ENCODE results near the gene HBE1.
"Not testable (repeated sequence)": the region's sequence is repeated elsewhere in the genome, so short reads cannot be mapped to it uniquely, and the experiment has no call there.

Gene HBE1

GRCh38 chr11:5269715-5270147, at the start of gene HBE1:
HBE1 (minus strand) TSS chr11:5269945; CDS start chr11:5269890, 55 bp downstream.
- no peak for DNase-seq (ENCODE audit: low read depth)

DNA sequence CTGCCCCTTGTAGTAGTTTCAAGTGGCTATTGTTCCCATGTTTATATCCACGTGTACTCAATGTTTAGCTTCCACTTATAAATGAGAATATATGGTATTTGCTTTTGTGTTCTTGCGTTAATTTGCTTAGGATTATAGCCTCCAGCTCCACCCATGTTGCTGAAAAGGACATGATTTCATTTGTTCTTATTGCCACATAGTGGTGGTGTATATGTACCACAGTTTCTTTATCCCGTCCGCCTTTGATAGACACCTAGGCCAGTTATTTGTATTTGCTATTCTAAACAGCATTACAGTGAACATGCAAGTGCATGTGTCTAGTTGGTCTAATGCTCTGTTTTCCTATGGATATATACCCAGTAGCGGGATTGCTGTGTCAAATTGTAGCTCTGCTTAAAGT, 47.5 kb upstream of the HBE1 start:
- no peak for DNase-seq (ENCODE audit: low read depth)

DNA sequence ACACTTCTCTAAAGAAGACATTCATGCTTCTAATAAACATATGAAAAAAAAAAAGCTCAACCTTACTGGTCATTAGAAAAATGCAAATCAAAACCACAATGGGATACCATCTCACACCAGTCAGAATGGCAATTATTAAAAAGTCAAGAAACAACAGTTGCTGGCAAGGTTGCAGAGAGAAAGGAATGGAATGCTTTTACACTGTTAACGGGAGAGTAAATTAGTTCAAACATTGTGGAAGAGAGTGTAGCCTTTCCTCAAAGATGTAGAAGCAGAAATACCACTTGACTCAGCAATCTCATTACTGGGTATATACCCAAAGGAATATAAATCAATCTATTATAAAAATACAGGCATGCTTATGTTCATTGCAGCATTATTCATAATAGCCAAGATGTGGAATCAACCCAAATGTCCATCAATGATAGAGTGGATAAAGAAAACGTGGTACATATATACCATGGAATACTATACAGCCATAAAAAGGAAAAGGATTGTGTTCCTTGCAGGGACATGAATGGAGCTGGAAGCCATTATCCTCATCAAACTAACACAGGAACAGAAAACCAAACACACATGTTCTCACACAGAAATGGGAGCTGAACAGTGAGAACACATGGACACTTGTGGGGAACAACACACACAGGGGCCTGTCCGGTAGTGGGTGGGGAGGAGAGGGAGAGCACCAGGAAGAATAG, 43.7 kb upstream of the HBE1 start:
- DNase-seq (ENCODE audit: low read depth), result not testable (repeated sequence)

- no peak for DNase-seq (ENCODE audit: low read depth)
These were observed 40.7 kb upstream of the HBE1 start for GRCh38 chr11:5310423-5310822.

- DNase-seq (ENCODE audit: low read depth), result no peak
These were observed 37.7 kb upstream of the HBE1 start for GRCh38 chr11:5307256-5308019.

DNA sequence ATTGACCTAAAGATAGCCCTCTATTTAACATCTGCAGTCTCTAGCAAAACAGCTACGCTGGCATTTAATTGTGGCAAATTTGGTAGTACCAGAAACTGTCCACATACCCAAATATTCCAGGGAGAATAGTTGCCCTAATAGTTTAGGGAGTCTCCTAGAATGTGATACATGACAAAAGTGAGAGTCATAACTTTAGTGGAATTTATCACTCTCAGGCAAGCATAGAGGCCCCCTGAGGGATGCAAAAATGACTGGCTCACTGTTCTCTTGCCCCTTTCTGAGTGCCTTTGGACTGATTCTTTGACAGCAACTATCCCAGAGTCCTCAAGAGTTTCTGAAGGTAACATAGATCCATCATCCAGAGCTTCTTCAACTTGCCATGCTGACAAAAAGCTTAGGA, 34.3 kb upstream of the HBE1 start:
- DNase-seq (ENCODE audit: low read depth), result no peak

- no peak for DNase-seq (ENCODE audit: low read depth)
These were observed 33.9 kb upstream of the HBE1 start for GRCh38 chr11:5303626-5304025.

GRCh38 chr11:5301846-5302245, 32.1 kb upstream of the HBE1 start, which contains the start of gene OR51B4:
OR51B4 (minus strand) TSS chr11:5301946; CDS start chr11:5301946, 0 bp downstream.
- DNase-seq (ENCODE audit: low read depth), result no peak

DNA sequence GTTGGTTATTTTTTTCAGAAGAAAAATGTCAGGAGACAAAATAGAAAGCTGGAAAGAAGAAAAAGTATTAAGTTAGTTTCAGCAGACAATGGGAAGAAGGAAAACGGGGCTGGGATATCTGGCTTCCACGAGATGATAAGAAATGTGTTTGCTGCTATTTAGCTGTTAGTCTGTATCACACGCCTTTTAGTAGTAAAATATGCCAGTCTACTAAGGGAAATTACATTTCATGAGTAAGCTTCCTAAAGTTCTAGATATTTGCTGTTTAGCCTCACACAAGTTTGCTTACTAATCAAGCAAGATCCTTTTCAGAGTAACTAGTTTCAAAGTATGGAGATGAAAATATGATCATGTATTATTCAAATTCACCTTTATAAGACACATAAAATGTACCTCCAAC, 30.5 kb upstream of the HBE1 start:
- DNase-seq (ENCODE audit: low read depth), result no peak

DNA sequence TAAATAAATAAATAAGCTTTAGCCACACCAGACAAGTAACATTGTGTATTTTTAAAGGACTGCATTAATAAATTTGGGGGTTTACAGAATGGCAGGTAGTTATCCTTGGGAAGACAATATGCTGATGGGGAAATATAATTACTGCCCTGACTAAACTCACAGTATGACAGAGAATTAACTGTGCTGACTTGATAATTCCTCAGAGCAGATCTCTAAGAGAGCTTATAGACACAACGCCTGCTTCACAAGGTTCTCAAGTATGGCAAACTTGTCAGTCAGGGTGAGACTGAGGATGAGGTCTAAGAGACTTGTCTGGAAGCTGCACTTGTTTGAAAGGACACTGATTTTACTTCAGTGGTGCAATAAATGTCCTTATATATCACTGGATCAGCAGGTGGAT, 28.7 kb upstream of the HBE1 start:
- DNase-seq (ENCODE audit: low read depth), result no peak

GRCh38 chr11:5297721-5298323, 28.1 kb upstream of the HBE1 start:
- DNase-seq (ENCODE audit: low read depth), result no peak

DNA sequence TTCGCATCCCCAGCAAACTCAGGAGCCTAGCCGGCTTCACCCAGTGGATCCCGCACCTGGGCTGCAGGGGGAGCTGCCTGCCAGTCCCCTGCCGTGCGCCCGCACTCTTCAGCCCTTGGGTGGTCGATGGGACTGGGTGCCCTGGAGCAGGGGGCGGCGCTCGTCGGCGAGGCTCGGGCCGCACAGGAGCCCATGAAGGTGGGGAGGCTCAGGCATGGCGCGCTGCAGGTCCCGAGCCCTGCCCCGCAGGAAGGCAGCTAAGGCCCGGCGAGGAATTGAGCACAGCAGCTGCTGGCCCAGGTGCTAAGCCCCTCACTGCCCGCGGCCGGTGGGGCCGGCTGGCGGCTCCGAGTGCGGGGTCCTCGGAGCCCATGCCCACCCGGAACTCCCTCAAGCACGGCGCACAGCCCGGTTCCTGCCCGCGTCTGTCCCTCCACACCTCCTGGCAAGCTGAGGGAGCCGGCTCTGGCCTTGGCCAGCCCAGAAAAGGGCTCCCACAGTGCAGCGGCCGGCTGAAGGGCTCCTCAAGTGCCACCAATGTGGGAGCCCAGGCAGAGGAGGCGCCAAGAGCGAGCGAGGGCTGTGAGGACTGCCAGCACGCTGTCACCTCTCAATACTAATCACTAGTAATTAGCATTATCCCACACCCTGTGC, 24.7 kb upstream of the HBE1 start:
- DNase-seq (ENCODE audit: low read depth), result not testable (repeated sequence)

DNA sequence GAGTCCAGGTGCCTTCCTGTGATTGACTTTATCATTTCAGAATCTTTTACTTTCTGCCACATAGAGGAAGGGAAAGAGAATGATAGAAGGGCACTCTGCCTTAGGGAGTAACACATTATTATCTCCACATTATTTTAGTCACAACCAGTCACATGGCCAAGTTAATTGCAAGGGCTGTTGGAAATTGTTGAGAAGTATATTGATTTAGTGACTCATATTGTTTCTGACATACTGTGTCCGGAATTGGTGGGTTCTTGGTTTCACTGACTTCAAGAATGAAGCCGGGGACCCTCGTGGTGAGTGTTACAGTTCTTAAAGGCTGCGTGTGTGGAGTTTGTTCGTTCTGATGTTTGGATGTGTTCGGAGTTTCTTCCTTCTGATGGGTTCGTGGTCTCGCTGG, 23.3 kb upstream of the HBE1 start:
- no peak for DNase-seq (ENCODE audit: low read depth)

- no peak for DNase-seq (ENCODE audit: low read depth)
These were observed 21.6 kb upstream of the HBE1 start for GRCh38 chr11:5291207-5291838.

DNA sequence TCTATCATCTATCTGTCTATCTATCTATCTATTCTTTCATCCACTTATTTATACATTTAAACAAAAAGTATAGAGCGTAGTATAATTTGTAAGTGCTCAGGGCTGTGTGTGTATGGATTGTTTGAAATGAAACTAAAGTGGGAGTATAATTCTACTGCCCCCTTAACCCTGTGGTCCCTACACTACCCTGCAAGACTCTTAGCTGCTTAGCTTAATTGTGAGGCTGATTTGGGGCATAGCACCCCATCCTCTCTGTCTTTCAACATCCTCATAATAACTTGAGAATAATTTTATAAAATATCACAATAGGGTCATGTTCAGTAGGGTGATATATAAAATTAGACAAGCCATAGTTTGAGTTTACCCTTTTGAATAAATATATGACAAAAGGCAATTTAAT, 20.4 kb upstream of the HBE1 start:
- DNase-seq (ENCODE audit: low read depth), result no peak

DNA sequence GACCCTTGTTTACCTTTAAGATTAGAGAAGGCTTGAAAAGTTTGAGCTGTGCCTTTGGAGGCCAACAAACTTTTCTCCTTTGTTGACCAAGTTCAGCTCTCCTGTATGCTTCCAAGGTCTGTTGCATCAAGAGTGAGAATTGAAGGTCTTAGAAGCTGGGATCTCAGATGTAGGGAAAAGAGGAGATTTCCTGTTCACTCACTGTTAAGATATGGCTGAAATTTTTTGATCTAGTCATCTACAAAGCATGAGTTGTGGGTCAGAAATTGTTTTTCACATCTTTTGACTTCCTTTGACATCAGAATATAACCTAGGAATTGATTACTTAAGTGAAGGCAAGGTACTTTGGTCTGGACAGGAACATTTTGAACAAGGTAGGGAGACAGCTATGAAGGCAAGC, 20.0 kb upstream of the HBE1 start:
- no peak for DNase-seq (ENCODE audit: low read depth)

DNA sequence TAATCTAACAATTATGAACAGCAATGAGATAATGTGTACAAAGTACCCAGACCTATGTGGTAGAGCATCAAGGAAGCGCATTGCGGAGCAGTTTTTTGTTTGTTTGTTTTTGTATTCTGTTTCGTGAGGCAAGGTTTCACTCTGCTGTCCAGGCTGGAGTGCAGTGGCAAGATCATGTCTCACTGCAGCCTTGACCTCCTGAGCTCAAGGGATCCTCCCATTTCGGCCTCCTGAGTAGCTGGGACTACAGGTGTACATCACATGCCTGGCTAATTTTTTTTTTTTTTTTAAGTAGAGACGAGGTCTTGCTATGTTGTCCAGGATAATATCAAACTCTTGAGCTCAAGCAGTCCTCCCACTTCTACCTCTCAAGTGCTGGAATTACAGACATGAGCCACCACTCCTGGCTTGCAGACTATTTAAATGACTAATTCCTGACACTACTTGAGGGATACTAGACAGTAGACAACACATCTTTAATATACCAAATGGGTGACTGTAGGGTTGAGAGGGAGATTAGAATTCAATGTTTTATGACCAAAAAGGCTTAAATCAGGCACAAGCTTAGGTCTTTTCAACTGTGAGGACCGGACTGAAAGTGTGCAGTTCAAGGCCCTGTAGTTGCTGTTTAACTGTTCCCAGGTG, 19.3 kb upstream of the HBE1 start:
- no peak for DNase-seq (ENCODE audit: low read depth)

GRCh38 chr11:5288108-5288905, 18.6 kb upstream of the HBE1 start:
- no peak for DNase-seq (ENCODE audit: low read depth)

DNA sequence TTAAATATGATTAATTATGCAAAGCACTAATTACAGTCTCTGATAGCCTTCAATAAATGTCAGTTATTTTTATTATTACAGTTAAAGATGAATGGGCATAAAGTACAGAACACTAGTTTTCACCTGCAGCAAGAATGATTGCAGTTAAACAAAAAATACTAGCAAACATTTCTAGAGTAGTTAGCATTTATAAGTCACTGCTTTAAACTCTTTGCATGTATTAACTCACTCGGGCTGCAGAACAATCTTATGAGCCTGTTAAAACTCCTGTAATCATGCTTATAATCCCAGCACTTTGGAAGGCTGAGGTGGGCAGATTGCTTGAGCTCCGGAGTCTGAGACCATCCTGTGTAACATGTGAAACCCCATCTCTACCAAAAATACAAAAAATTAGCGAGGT, 17.2 kb upstream of the HBE1 start:
- no peak for DNase-seq (ENCODE audit: low read depth)

GRCh38 chr11:5286351-5286750, 16.6 kb upstream of the HBE1 start:
- no peak for DNase-seq (ENCODE audit: low read depth)

All from stimulated activated CD8-positive, alpha-beta memory T cell treated with anti-CD3 and anti-CD28 coated beads, Interleukin-12 subunit alpha, Interleukin-12 subunit beta, amount 100 ng/mL, for 4 hours (primary cell).